SU-DHL-6 (cell line): ENCODE measurements around the gene PLA2G4B.

Experiments used
- CTCF ChIP-seq: fragments of 200-600 bp; sonication (generic); IDR thresholded peaks from one replicate; pipeline ENCODE4 v1.5.1; 2017; ENCODE audit warnings: antibody characterized with exemption, mild to moderate bottlenecking, low read length, moderate library complexity; ENCODE audit not compliant: insufficient read depth, poor library complexity, severe bottlenecking
- EZH2phosphoT487 ChIP-seq: fragments of 200-600 bp; sonication (generic), shearing (Covaris generic); conservative IDR thresholded peaks from 2 replicates; pipeline ENCODE4 v1.6.1; 2018; ENCODE audit warnings: mild to moderate bottlenecking, antibody characterized with exemption, low read length, moderate library complexity, mixed read lengths

- TF ChIP-seq CTCF (no peak), EZH2phosphoT487 (no peak)
These were observed 27.6 kb downstream of the PLA2G4B start for GRCh38 chr15:41866263-41866703.
